Tibial artery (tissue), 4 donors: ENCODE data around the gene MUC5B.
A peak's percentile ranks its signal among the peaks of the same experiment; 100 is the strongest.
"Not testable (repeated sequence)": the region's sequence is repeated elsewhere in the genome, so short reads cannot be mapped to it uniquely, and the experiment has no call there.

ENCODE experiments used
- DNase-seq, 2 donors: peaks; one replicate each; pipeline ENCODE4 v3.0.0-alpha.2; 2019
- H3K27ac ChIP-seq, 2 donors: fragments of 200-600 bp; sonication (generic) in 1 of 2; 1 replicate in 1 of 2; 2 replicates in 1 of 2; pipeline ENCODE4 v1.5.1; 2018 to 2019; ENCODE audit warnings: mild to moderate bottlenecking in 1 of 2
- H3K27me3 ChIP-seq, 2 donors: fragments of 200-600 bp; sonication (generic) in 1 of 2; one replicate each; pipeline versions ENCODE4 v1.5.1 to v1.6.0; 2016 to 2019
- H3K36me3 ChIP-seq, 3 donors: fragments of 200-600 bp; sonication (generic) in 2 of 3; one replicate each; pipeline ENCODE4 v1.5.1; 2016 to 2019; ENCODE audit warnings: mild to moderate bottlenecking in 2 of 3
- H3K4me1 ChIP-seq, 4 donors: fragments of 200-600 bp; sonication (generic) in 2 of 4; 1 replicate in 3 of 4; 2 replicates in 1 of 4; pipeline ENCODE4 v1.5.1; 2016 to 2019
- H3K4me3 ChIP-seq, 2 donors: fragments of 200-600 bp; sonication (generic) in 1 of 2; 1 replicate in 1 of 2; 2 replicates in 1 of 2; pipeline ENCODE4 v1.5.1; 2018 to 2019; ENCODE audit warnings: mild to moderate bottlenecking in 2 of 2
- H3K9me3 ChIP-seq, 3 donors: fragments of 200-600 bp; sonication (generic) in 1 of 3; one replicate each; pipeline ENCODE4 v1.5.1; 2016 to 2019
- intact Hi-C: fragments of 100-400 bp; cut with DNase I; formaldehyde crosslinking; loops from one replicate; pipeline ENCODE4 v1.15.0; 2023; ENCODE audit warnings: low total_unique reads
- TF ChIP-seq, protein P1 (sequence below), 2 experiments: fragments of 200-600 bp in 1 of 2; fragments of 450-650 bp in 1 of 2; IDR thresholded peaks; one replicate each; pipeline ENCODE4 v1.5.1; 2017 to 2019; ENCODE audit warnings: antibody characterized with exemption in 2 of 2, mild to moderate bottlenecking in 1 of 2, moderate library complexity in 1 of 2

The MUC5B gene, protein sequence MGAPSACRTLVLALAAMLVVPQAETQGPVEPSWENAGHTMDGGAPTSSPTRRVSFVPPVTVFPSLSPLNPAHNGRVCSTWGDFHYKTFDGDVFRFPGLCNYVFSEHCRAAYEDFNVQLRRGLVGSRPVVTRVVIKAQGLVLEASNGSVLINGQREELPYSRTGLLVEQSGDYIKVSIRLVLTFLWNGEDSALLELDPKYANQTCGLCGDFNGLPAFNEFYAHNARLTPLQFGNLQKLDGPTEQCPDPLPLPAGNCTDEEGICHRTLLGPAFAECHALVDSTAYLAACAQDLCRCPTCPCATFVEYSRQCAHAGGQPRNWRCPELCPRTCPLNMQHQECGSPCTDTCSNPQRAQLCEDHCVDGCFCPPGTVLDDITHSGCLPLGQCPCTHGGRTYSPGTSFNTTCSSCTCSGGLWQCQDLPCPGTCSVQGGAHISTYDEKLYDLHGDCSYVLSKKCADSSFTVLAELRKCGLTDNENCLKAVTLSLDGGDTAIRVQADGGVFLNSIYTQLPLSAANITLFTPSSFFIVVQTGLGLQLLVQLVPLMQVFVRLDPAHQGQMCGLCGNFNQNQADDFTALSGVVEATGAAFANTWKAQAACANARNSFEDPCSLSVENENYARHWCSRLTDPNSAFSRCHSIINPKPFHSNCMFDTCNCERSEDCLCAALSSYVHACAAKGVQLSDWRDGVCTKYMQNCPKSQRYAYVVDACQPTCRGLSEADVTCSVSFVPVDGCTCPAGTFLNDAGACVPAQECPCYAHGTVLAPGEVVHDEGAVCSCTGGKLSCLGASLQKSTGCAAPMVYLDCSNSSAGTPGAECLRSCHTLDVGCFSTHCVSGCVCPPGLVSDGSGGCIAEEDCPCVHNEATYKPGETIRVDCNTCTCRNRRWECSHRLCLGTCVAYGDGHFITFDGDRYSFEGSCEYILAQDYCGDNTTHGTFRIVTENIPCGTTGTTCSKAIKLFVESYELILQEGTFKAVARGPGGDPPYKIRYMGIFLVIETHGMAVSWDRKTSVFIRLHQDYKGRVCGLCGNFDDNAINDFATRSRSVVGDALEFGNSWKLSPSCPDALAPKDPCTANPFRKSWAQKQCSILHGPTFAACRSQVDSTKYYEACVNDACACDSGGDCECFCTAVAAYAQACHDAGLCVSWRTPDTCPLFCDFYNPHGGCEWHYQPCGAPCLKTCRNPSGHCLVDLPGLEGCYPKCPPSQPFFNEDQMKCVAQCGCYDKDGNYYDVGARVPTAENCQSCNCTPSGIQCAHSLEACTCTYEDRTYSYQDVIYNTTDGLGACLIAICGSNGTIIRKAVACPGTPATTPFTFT (N-terminal part only)

DNA sequence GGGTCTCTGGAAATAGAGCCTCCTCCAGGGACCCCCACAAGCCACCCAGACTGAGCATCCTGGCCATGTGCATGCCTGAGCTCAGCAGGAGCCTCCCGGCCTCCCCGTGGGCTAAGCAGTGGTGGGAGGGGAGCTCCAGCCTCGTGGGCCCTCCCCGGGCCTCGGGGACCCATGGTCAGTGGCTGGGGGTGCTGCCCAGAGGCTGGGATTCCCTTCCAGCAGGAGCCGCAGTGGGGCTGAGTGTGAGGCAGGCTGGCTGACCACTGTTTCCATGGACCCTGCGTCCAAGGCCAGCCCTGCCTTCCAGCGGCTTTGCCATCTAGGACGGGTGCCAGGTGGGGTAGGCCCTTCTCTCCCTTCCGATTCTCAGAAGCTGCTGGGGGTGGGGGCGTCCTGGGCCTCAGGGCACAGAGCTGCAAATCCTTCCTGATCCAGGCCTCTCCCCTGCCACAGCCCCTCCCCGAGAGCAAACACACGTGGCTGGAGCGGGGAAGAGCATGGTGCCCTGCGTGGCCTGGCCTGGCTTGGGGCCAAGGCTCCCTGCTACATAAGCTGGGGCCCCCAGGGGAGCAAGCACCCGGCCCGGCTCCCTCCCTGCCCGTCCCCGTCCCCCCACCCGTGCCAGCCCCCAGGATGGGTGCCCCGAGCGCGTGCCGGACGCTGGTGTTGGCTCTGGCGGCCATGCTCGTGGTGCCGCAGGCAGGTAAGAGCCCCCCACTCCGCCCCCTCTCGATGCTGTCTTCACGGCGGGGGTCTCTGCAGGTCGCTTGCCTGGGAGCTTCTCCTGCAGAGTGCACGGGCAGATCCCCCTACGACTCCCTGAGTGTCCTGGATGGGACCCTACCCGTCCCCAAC lies at the start of gene MUC5B:
Gene MUC5B, plus strand, starts transcription at position 576 of the 855 bp plus-strand sequence. Its CDS starts 58 bp downstream, at position 634.
- peaks cover 0 to 95% of the 10 kb centered on the region in 2 donors for H3K27me3 ChIP-seq
- TF ChIP-seq, protein P1, sequence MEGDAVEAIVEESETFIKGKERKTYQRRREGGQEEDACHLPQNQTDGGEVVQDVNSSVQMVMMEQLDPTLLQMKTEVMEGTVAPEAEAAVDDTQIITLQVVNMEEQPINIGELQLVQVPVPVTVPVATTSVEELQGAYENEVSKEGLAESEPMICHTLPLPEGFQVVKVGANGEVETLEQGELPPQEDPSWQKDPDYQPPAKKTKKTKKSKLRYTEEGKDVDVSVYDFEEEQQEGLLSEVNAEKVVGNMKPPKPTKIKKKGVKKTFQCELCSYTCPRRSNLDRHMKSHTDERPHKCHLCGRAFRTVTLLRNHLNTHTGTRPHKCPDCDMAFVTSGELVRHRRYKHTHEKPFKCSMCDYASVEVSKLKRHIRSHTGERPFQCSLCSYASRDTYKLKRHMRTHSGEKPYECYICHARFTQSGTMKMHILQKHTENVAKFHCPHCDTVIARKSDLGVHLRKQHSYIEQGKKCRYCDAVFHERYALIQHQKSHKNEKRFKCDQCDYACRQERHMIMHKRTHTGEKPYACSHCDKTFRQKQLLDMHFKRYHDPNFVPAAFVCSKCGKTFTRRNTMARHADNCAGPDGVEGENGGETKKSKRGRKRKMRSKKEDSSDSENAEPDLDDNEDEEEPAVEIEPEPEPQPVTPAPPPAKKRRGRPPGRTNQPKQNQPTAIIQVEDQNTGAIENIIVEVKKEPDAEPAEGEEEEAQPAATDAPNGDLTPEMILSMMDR (IDR thresholded peaks at IDR 0.05) = no peak
- peak in 1 of 2 donors; percentile 60 for DNase-seq
- H3K36me3 ChIP-seq = no peaks in the 10 kb centered on the region
- H3K27ac ChIP-seq = no peak within 1 kb of the TSS
- intact Hi-C loops = no loop called here
- H3K9me3 ChIP-seq = no peaks in the 10 kb centered on the region
- peaks cover 0 to 30% (median 0%) of the 10 kb centered on the region in 4 donors for H3K4me1 ChIP-seq
- no peak within 1 kb of the TSS for H3K4me3 ChIP-seq

DNA sequence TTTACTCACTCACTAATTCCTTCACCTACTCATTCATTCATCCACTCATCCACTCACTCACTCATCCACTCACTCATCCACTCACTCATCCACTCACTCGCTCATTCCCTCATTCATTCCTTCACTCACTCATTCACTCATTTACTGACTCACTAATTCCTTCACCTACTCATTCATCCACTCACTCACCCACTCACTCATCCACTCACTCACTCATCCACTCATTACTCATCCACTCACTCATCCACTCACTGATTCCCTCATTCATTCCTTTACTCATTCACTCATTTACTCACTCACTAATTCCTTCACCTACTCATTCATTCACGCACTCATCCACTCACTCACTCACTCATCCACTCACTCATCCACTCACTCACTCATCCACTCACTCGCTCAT lies 49.5 kb upstream of the MUC5B start:
- intact Hi-C loops, H3K4me3 ChIP-seq, H3K9me3 ChIP-seq, H3K27ac ChIP-seq, H3K27me3 ChIP-seq, H3K36me3 ChIP-seq, DNase-seq, H3K4me1 ChIP-seq: not testable (repeated sequence)

DNA sequence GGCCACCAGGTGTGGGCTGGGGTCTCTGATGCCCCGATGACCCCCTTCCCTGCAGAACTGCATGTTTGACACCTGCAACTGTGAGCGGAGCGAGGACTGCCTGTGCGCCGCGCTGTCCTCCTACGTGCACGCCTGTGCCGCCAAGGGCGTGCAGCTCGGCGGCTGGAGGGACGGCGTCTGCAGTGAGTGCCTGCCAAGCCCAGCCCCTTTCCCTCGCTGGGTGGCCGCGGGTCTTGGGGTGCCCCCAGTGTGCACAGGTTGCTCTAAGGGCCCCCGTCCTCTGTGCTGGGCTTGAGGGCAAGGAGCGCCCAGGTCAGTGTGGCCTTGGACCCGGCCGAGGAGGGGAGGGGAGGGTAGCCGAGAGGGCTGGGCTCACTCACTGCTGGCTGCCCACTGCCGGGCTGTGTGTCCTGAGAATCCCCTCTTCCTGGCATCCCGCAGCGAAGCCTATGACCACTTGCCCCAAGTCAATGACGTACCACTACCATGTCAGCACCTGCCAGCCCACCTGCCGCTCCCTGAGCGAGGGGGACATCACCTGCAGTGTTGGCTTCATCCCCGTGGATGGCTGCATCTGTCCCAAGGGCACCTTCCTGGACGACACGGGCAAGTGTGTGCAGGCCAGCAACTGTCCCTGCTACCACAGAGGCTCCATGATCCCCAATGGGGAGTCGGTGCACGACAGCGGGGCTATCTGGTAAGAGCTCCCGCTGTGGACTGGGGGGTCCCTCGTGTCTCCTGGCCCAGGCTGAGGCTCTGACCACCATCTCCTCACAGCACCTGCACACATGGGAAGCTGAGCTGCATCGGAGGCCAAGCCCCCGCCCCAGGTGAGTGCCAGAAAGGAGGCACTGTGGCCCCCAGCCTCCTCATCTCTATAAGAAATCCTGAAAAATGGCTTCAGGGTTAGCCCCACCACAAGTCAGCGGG lies 48.2 kb upstream of the MUC5B start:
- Histone ChIP-seq H3K4me3 (no peak overlapping the region), H3K27me3 (peaks cover 0 to 20% of the 10 kb centered on the region in 2 donors)
- TF ChIP-seq, protein P1 (IDR thresholded peaks at IDR 0.05) = no peak

DNA sequence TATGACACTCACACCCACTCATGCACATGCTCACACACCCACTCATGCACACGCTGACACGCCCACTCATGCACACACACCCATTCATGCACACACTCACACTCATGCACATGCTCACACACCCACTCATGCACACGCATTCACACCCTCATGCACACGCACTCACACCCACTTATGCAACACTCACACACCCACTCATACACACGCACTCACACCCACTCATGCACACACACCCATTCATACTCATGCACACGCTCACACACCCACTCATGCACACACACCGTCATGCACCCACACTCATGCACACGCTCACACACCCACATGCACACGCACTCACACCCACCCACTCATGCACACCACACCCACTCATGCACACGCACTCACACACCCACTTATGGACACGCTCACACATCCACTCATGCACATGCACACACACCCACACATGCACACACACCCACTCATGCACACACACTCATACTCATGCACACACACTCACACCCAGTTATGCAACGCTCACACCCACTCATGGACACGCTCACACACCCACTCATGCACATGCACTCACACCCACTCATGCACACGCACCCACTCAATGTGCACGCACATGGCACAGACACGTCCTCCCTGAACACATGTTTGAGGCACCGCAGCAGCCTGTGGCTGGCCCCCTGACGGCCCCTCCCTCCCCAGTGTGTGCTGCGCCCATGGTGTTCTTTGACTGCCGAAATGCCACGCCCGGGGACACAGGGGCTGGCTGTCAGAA lies 47.2 kb upstream of the MUC5B start:
- no peaks in the 10 kb centered on the region for H3K9me3 ChIP-seq
- H3K27ac ChIP-seq = no peak overlapping the region
- no peak for DNase-seq
- peaks cover 0 to 29% of the 10 kb centered on the region in 2 donors for H3K27me3 ChIP-seq
- TF ChIP-seq, protein P1 (IDR thresholded peaks at IDR 0.05) = no peak
- H3K4me1 ChIP-seq = no peaks in the 10 kb centered on the region
- no peaks in the 10 kb centered on the region for H3K36me3 ChIP-seq
- H3K4me3 ChIP-seq = no peak overlapping the region
- intact Hi-C loops = no loop called here

More for the DNA sequence above, 48.2 kb upstream of the MUC5B start:
- no peaks in the 10 kb centered on the region for H3K36me3 ChIP-seq
- DNase-seq = no peak
- H3K27ac ChIP-seq = no peak overlapping the region
- H3K4me1 ChIP-seq = no peaks in the 10 kb centered on the region
- H3K9me3 ChIP-seq = no peaks in the 10 kb centered on the region
- intact Hi-C loops = no loop called here
